ENCODE results near the gene ZNF408. TPM values are rescaled to one million over a fixed set of nuclear protein-coding genes. Genes with fewer than 3 reads are reported as not detected.
"Not testable (repeated sequence)": the region's sequence is repeated elsewhere in the genome, so short reads cannot be mapped to it uniquely, and the experiment has no call there.

The ZNF408 gene
- total RNA-seq, 1 experiment from 2014 or later = 14.4 TPM

DNA sequence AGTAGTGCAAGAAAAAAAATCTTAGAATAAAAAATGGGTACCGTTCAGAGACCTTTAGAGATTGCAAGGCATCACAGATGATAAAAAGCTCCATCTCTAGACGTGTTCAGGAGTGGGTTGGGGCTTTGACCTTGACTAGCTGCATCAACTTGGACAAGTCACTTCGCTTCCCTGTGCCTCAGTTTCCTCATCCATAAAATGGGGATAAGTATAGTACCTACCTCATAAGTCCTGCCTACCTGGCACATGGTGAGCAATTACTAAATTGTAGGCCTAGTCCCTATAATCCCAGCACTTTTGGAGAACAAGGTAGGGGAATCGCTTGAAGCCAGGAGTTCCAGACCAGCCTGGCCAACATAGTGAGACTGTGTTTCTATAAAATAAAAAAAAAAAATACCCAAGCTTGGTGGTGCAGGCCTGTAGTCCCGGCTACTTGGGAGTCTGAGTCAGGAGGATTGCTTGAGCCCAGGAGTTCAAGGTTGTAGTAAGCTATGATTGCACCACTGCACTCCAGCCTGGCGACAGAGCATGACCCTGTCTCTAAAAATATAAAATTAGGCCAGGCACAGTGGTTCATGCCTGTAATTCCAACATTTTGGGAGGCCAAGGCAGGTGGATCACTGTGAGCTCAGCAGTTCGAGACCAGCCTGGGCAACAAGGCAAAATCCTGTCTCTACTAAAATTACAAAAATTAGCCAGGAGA, 12.2 kb downstream of the ZNF408 start:
- H3K36me3 ChIP-seq (ENCODE audit: control insufficient read depth in 1 of 2, insufficient read depth in 2 of 2, low read length in 2 of 2) = no peaks in the 10 kb centered on the region
- no peak for ATAC-seq
- ChIA-PET RAD21 (ENCODE audit: low non-redundant PET in 1 of 2, low total read pairs in 2 of 2, uncharacterized antibody in 2 of 2, unreplicated experiment in 2 of 2) (no interaction called here), CTCF (no interaction called here), POLR2A (interaction anchor here (1.3 kb wide), 1 partner anchor 12 kb away, joined by 3 read pairs; the partner anchor contains the start of gene ZNF408)
- H3K4me2 ChIP-seq (ENCODE audit: low read length) = no peak overlapping the region
- H2AFZ ChIP-seq (ENCODE audit: low read depth, low read length, poor library complexity, severe bottlenecking) = no peak overlapping the region
- no peaks in the 10 kb centered on the region for H3K79me2 ChIP-seq (ENCODE audit: insufficient read depth, low read length)
- peaks cover 3 to 14% of the 10 kb centered on the region in 2 experiments; a peak in 3 of 4 replicates for H3K4me1 ChIP-seq (ENCODE audit: control insufficient read depth in 1 of 2, insufficient read depth in 2 of 2, low read length in 2 of 2)
- no peaks in the 10 kb centered on the region for H4K20me1 ChIP-seq (ENCODE audit: insufficient read depth)
- H3K27me3 ChIP-seq (ENCODE audit: insufficient read depth, low read length) = no peaks in the 10 kb centered on the region
- H3K9ac ChIP-seq (ENCODE audit: low read length) = no peak overlapping the region
- no peaks in the 10 kb centered on the region for H3K9me3 ChIP-seq (ENCODE audit: control insufficient read depth in 1 of 2, insufficient read depth in 1 of 2, low read depth in 1 of 2, low read length in 2 of 2)
- intact Hi-C loops (cut with micrococcal nuclease) = no loop called here
- no peak for DNase-seq (ENCODE audit: low read depth, low spot score)
- no TSS peak for BruUV-seq (replicated peaks)
- H3K9me2 ChIP-seq (ENCODE audit: insufficient read depth) = no peaks in the 10 kb centered on the region
- no peak overlapping the region for H3K4me3 ChIP-seq (replicated peaks in 1 of 2; ENCODE audit: low read depth in 1 of 2, low read length in 2 of 2)
- no peak overlapping the region for H3K27ac ChIP-seq (ENCODE audit: low read depth, low read length)
- TF ChIP-seq SRF (IDR thresholded peaks at IDR 0.05; ENCODE audit: low read depth) (no peak), YY1 (IDR thresholded peaks at IDR 0.05; ENCODE audit: extremely low read depth, insufficient replicate concordance, low read depth, low read length) (no peak), REST (IDR thresholded peaks at IDR 0.05; ENCODE audit: low read depth) (no peak), JUND (IDR thresholded peaks at IDR 0.05) (no peak)

DNA sequence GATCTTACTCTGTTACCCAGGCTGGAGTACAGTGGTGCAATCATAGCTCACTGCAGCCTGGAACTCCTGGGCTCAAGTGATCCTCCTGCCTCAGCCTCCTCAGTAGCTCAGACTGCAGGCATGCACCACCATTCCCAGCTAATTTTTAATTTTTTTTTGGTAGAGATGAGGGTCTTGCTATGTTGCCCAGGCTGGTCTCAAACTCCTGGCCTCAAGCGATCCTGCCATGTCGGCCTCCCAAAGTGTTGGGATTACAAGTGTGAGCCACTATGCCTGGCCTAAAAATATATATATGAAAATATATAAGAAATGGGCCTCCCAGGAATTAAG, 17.0 kb downstream of the ZNF408 start:
- DNase-seq (ENCODE audit: low read depth, low spot score); H3K9me3 ChIP-seq (ENCODE audit: control insufficient read depth in 1 of 2, insufficient read depth in 1 of 2, low read depth in 1 of 2, low read length in 2 of 2); H3K9me2 ChIP-seq (ENCODE audit: insufficient read depth); H3K9ac ChIP-seq (ENCODE audit: low read length); H3K27me3 ChIP-seq (ENCODE audit: insufficient read depth, low read length); CTCF ChIA-PET; H2AFZ ChIP-seq (ENCODE audit: low read depth, low read length, poor library complexity, severe bottlenecking); H3K27ac ChIP-seq (ENCODE audit: low read depth, low read length); ATAC-seq; RAD21 ChIA-PET (ENCODE audit: low non-redundant PET in 1 of 2, low total read pairs in 2 of 2, uncharacterized antibody in 2 of 2, unreplicated experiment in 2 of 2); POLR2A ChIA-PET; intact Hi-C loops (cut with micrococcal nuclease); H3K36me3 ChIP-seq (ENCODE audit: control insufficient read depth in 1 of 2, insufficient read depth in 2 of 2, low read length in 2 of 2); BruUV-seq (replicated peaks); H3K4me3 ChIP-seq (replicated peaks in 1 of 2; ENCODE audit: low read depth in 1 of 2, low read length in 2 of 2); H3K79me2 ChIP-seq (ENCODE audit: insufficient read depth, low read length); H4K20me1 ChIP-seq (ENCODE audit: insufficient read depth): not testable (repeated sequence)
- Histone ChIP-seq H3K4me1 (ENCODE audit: control insufficient read depth in 1 of 2, insufficient read depth in 2 of 2, low read length in 2 of 2) (peaks cover 5 to 21% of the 10 kb centered on the region in 2 experiments; a peak in 3 of 4 replicates), H3K4me2 (ENCODE audit: low read length) (peak overlapping the region; percentile 53)

Data from HCT116 (cell line).